Measurements from ENCODE around the gene CFL2.
"Not testable (repeated sequence)": the region's sequence is repeated elsewhere in the genome, so short reads cannot be mapped to it uniquely, and the experiment has no call there.

CFL2 gene

GRCh38 chr14:34721129-34721528 is 6.7 kb upstream of the CFL2 start:
- H3K4me3 ChIP-seq (ENCODE audit: low read length) = no peak overlapping the region
- TF ChIP-seq ZNF274 (IDR thresholded peaks at IDR 0.05; ENCODE audit: low read depth, low read length) = no peak

- TF ChIP-seq ZNF274 (IDR thresholded peaks at IDR 0.05; ENCODE audit: low read depth, low read length) = no peak
- no peak overlapping the region for H3K4me3 ChIP-seq (ENCODE audit: low read length)
Observed at GRCh38 chr14:34718750-34719304, 4.4 kb upstream of the CFL2 start.

- no peak for TF ChIP-seq ZNF274 (IDR thresholded peaks at IDR 0.05; ENCODE audit: low read depth, low read length)
- H3K4me3 ChIP-seq (ENCODE audit: low read length) = peak overlapping the region; percentile 85
Observed at GRCh38 chr14:34715127-34715863, 902 bp upstream of the CFL2 start.

DNA sequence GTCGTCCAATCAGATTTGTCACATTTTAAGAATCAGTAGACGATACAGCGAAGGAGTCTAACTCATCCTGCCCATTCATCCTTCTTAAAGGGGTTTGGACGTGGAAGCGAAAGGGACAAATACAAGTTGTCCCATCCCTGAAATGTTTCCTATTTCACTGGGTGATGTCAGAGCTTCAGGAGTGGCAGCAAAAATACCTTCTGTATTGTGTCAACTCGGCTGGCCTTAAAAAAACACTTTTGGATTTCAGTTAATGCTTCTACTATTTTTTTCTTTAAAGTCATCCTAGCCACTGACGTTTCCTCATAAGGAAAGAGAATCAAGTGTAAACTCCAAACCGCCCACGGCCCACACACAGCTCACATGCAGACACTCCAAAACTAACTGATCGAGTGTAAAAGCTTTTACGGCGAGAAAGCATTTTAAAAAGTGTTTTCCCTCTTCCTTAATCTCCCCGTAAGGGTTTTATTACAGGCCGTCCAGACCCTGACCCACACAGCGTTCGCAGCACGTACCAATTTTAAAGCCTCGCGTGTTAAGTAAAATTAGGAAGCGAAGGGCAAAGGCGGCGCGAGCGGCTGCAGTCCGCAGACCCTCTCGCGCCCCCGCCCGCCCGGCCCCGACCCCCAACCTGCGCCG is 593 bp downstream of the CFL2 start:
- TF ChIP-seq ZNF274 (IDR thresholded peaks at IDR 0.05; ENCODE audit: low read depth, low read length) = no peak
- peak overlapping the region; percentile 85 for H3K4me3 ChIP-seq (ENCODE audit: low read length)

DNA sequence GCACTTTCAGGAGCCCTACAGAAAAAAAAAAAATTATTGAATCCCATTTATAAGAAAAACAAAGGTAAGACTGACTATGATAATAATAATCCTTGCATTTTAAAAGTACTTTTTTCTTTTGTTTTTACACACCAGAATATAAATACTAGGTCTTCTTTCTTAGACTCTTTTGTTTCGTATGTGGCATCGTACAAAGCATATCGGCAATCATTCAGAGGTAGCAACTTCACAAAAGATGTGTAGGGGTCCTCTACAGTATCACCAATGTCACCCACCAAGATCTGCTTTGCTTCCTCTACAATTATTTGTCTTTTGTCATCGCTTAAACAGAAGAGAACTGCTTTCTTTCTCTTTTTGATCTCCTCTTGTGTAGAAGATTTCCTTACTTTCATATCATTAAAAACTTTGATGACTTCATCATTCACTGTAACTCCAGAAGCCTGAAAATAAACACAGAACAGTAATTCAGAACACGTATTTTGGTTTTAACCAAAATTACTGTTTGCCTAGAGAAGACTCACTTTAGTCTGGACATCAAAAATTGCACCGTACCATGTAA is 1.2 kb downstream of the CFL2 start:
- TF ChIP-seq ZNF274 (IDR thresholded peaks at IDR 0.05; ENCODE audit: low read depth, low read length) = no peak

GRCh38 chr14:34711796-34712712 is 2.3 kb downstream of the CFL2 start:
- TF ChIP-seq ZNF274 (IDR thresholded peaks at IDR 0.05; ENCODE audit: low read depth, low read length) = no peak
- no peak overlapping the region; the same call in 1 of the 2 replicates for H3K4me3 ChIP-seq (ENCODE audit: low read length)

More for the DNA sequence above, 1.2 kb downstream of the CFL2 start:
- H3K4me3 ChIP-seq (ENCODE audit: low read length) = peak overlapping the region; percentile 85

- H3K4me3 ChIP-seq (ENCODE audit: low read length) = no peak overlapping the region
- TF ChIP-seq ZNF274 (IDR thresholded peaks at IDR 0.05; ENCODE audit: low read depth, low read length) = no peak
Observed at GRCh38 chr14:34711169-34711568, 3.2 kb downstream of the CFL2 start.

DNA sequence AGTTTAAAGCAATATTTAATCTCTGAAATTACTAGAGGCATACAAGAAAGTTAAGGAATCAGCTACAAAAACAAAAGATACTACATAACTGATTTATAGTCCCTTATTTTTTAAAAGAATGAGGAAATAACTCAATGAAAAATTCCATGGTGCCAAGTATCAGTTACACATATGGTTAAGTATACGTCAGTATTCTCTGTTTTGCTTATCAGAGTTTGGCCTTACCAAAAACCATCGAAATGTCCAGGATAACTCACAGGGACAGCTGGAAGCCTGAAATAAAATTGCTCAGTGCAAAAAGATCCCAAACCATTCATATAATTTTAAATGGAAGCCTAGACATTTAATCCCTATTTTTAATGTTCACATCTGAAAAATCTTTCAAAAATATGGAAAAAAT is 3.6 kb downstream of the CFL2 start:
- H3K4me3 ChIP-seq (ENCODE audit: low read length) = no peak overlapping the region
- TF ChIP-seq ZNF274 (IDR thresholded peaks at IDR 0.05; ENCODE audit: low read depth, low read length) = no peak

DNA sequence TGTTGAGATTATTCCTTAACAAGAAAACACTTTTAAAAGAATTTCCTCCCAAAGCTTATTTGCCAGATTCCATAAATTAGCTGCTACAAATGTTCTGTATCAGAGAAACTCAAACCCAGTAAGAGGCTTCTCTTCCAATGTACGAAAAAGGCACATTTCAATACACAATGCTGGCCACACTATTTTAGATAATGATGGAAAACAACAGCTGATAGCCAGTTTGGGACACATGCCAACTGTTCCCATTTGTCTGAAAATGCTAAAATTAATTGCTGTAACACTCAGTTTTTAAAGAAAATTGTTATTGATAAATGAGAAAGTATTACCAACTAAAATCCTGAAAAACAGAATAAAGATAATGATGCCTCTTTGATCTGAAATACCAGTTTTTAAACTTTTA is 4.4 kb downstream of the CFL2 start:
- no peak for TF ChIP-seq ZNF274 (IDR thresholded peaks at IDR 0.05; ENCODE audit: low read depth, low read length)
- H3K4me3 ChIP-seq (ENCODE audit: low read length) = no peak overlapping the region

GRCh38 chr14:34707722-34708121 is 6.7 kb downstream of the CFL2 start:
- H3K4me3 ChIP-seq (ENCODE audit: low read length) = no peak overlapping the region
- TF ChIP-seq ZNF274 (IDR thresholded peaks at IDR 0.05; ENCODE audit: low read depth, low read length) = no peak

DNA sequence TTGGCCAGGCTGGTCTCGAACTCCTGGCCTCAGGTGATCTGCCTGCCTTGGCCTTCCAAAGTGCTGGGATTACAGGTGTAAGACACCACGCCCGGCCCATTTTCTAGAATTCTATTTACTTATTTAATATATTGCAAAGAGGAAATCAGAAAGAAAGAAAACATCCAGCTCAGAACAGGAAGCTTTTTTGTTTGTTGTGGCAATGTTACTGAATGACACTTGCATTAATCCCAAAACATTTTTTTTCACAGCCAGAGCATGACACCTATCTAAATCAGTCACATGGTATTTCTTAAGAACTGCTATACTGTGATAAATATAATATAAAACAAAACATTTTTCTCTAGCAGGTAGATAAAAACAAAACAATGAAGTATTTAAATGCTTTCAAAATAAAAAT is 12.6 kb downstream of the CFL2 start:
- H3K4me3 ChIP-seq (ENCODE audit: low read length) = no peak overlapping the region
- TF ChIP-seq ZNF274 (IDR thresholded peaks at IDR 0.05; ENCODE audit: low read depth, low read length) = no peak

GRCh38 chr14:34700622-34701130 is 13.7 kb downstream of the CFL2 start:
- H3K4me3 ChIP-seq (ENCODE audit: low read length) = no peak overlapping the region
- TF ChIP-seq ZNF274 (IDR thresholded peaks at IDR 0.05; ENCODE audit: low read depth, low read length) = no peak

DNA sequence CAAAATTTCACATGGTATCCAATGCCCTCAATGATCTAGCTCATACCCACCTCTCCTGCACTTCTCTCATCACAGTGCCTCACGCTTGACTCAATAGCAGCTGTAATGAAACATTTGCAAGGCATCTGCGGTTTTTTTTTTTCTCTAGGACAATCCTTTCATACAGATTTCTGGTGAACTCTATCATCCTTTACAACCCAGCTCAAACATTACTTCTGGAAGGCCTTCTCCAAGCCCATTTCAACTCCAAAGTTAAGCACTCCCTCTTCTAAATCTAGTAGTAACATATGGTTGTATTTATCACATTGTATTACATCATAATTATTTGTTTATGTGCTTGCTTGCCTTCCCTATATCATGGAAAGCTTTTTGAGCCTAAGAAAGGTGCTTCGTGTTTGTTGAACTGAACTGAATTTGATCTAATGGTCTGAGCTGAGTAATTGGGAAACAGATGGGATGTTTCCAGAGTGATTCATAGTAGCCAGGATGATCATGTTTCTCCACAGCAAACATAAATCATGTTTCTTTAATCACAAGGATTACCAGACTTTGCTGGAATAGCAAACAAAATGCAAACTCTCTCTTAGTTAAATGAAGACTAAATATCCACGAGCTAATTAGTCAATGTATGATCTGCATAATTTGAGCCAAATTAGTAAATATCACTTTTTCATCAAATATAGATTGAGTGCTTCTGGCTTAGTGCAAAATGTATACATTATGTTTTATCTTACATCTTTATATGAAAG is 14.3 kb downstream of the CFL2 start:
- H3K4me3 ChIP-seq (ENCODE audit: low read length) = no peak overlapping the region
- no peak for TF ChIP-seq ZNF274 (IDR thresholded peaks at IDR 0.05; ENCODE audit: low read depth, low read length)

DNA sequence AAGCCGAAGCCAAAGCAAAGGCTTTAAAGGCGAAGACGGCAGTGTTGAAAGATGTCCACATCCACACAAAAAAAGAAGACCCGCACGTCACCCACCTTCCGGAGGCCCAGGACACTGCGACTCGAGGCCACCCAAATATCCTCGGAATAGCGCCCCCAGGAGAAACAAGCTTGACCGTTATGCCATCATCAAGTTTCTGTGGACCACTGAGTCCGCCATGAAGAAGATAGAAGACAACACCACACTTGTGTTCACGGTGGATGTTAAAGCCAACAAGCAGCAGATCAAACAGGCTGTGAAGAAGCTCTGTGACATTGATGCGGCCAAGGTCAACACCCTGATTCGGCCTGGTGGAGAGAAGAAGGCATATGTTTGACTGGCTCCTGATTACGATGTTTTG is 20.2 kb downstream of the CFL2 start:
- not testable (repeated sequence) for H3K4me3 ChIP-seq (ENCODE audit: low read length)

Data from GM08714 (cell line).